Large intestine (tissue), 3 donors: ENCODE measurements around the gene MAPK8IP3. TPM values are rescaled to one million over a fixed set of nuclear protein-coding genes. Genes with fewer than 3 reads are reported as not detected.
"Not testable (repeated sequence)": the region's sequence is repeated elsewhere in the genome, so short reads cannot be mapped to it uniquely, and the experiment has no call there.

Source experiments
- DNase-seq, 2 donors: peaks; one replicate each; pipeline versions ENCODE4 v3.0.0 to v3.0.0-alpha.2; 2013
- H3K27ac ChIP-seq: one replicate; pipeline ENCODE4 v1.5.1; 2013; ENCODE audit warnings: low read length
- H3K27me3 ChIP-seq: 2 replicates; pipeline ENCODE4 v1.6.1; 2013; ENCODE audit warnings: low read length; ENCODE audit not compliant: control insufficient read depth, insufficient read depth
- H3K36me3 ChIP-seq: 2 replicates; pipeline ENCODE4 v1.6.1; 2013; ENCODE audit warnings: low read length; ENCODE audit not compliant: control insufficient read depth, insufficient read depth
- H3K4me1 ChIP-seq: one replicate; pipeline ENCODE4 v1.6.1; 2013; ENCODE audit warnings: low read length; ENCODE audit not compliant: control insufficient read depth, insufficient read depth
- H3K4me3 ChIP-seq: one replicate; pipeline ENCODE4 v1.5.1; 2013; ENCODE audit warnings: low read length
- H3K9me3 ChIP-seq: one replicate; pipeline ENCODE4 v1.6.1; 2013; ENCODE audit warnings: mild to moderate bottlenecking, low read depth, low read length, moderate library complexity; ENCODE audit not compliant: control insufficient read depth
- WGBS: methylation state at CpG from one replicate; pipeline ENCODE4 v1.1.5; 2013; ENCODE audit warnings: low lambda C conversion rate; ENCODE audit not compliant: insufficient coverage; 5-methylcytosine and 5-hydroxymethylcytosine counted together
- polyA plus RNA-seq: library from polyadenylated mRNA; unstranded; fragments of 120-200 nt; gene quantifications from one replicate; pipeline ENCODE4 v1.2.1, GENCODE V29; 2013

MAPK8IP3 gene
- polyA plus RNA-seq, 1 donor: 67.8 TPM

DNA sequence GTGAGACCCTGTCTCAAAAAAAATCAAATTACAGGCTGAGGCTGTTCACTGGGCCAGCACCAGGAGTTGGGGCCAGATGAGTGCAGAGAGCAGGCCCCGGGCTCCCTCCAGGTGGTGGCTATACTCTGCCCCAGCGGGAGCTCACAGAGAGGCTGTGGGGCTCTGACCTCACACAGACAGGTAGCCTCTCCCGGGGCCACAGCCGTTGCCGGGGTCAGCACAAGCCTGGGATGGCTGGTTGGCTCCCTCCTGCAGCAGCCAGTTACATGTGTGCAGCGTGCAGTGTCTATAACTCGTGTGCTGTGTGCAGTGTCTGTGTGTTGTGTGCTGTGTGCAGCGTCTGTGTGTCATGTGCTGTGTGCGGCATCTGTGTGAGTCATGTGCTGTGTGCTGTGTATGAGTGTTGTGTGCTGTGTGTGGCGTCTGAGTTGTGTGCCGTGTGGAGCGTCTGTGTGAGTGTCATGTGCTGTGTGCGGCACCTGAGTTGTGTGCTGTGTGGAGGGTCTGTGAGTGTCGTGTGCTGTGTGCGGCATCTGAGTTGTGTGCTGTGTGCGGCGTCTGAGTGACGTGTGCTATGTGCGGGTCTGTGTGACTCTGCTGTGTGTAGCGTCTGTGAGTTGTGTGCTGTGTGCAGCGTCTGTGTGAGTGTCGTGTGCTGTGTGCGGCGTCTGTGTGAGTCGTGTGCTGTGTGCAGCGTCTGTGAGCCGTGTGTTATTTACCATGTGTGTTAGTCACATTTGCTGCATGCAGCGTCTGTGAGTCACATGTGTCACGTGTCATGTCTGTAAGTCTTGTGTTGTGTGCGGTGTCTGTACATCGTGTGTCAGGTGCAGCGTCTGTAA lies 20.9 kb downstream of the MAPK8IP3 start:
- H3K4me1 ChIP-seq: peaks cover 3% of the 10 kb centered on the region
- no peaks in the 10 kb centered on the region for H3K27me3 ChIP-seq
- H3K9me3 ChIP-seq: no peaks in the 10 kb centered on the region
- H3K4me3 ChIP-seq: no peak overlapping the region
- H3K27ac ChIP-seq: no peak overlapping the region
- no peak for DNase-seq
- no CpG with 5 or more reads among the region's 32 CpGs for WGBS
- H3K36me3 ChIP-seq: peaks cover 46% of the 10 kb centered on the region

DNA sequence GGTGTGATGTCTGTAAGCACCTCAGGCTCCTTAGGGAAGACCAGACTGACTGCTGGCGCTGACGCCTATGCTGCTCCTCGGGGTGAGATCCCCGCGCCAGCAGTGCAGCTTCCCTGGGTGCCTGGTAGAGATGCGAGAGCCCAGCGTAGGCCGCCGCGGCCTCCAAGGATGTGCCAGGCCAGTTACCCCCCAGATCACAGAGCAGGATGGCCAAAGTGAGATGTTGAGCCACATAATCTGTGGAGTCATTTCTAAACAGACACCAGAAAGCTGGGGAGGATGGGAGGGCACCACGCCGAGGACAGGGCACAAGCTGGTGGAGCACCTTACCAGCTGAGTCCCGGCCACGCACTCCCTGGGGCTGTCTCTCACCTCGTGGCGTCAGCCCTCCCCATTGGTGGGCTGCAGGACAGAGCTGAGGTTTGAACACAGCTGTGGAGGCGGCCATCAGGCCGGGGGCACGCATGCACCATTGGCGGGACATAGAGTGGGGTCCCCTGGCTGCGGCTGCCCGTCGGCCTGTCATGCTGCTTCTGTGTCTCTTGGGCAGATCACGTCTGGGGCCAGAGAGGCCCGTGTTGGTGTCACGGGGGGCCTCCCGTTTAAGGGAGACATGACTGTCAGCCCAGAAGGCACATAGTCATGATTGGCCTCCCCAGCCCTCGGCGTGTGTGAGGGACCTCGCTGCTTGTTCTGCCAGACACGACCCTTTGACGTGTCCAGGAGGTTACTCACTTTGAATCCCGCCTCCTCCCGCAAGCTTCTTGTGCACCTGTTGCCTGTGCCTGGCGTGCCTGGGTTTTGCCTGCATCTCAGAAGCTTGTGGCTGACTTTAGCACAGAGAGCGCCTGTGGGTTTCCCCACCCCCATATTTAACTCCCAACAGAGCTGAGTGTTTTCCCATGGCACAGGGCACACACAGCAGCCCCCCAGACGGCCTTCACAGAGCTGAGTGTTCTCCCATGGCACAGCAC lies 21.9 kb downstream of the MAPK8IP3 start:
- H3K4me3 ChIP-seq: no peak overlapping the region
- no peaks in the 10 kb centered on the region for H3K4me1 ChIP-seq
- no peaks in the 10 kb centered on the region for H3K27me3 ChIP-seq
- H3K36me3 ChIP-seq: peaks cover 56% of the 10 kb centered on the region
- no peaks in the 10 kb centered on the region for H3K9me3 ChIP-seq
- no peak overlapping the region for H3K27ac ChIP-seq
- no peak for DNase-seq
- WGBS: no CpG with 5 or more reads among the region's 37 CpGs

GRCh38 chr16:1729026-1729425 lies 23.0 kb downstream of the MAPK8IP3 start:
- Histone ChIP-seq H3K9me3 (no peaks in the 10 kb centered on the region), H3K4me1 (no peaks in the 10 kb centered on the region), H3K27ac (no peak overlapping the region), H3K27me3 (no peaks in the 10 kb centered on the region), H3K36me3 (peaks cover 66% of the 10 kb centered on the region), H3K4me3 (no peak overlapping the region)
- DNase-seq: no peak
- no CpG with 5 or more reads among the region's 18 CpGs for WGBS

- no peaks in the 10 kb centered on the region for H3K4me1 ChIP-seq
- no peak for DNase-seq
- H3K27me3 ChIP-seq: no peaks in the 10 kb centered on the region
- no peak overlapping the region for H3K27ac ChIP-seq
- WGBS: 100% methylated on average over 11 of the region's 35 CpGs
- peaks cover 66% of the 10 kb centered on the region for H3K36me3 ChIP-seq
- H3K9me3 ChIP-seq: no peaks in the 10 kb centered on the region
- no peak overlapping the region for H3K4me3 ChIP-seq
These were observed 23.4 kb downstream of the MAPK8IP3 start for GRCh38 chr16:1729445-1729844.

GRCh38 chr16:1731073-1731472 lies 25.1 kb downstream of the MAPK8IP3 start:
- no peak for DNase-seq
- H3K36me3 ChIP-seq: peaks cover 64% of the 10 kb centered on the region
- H3K4me3 ChIP-seq: no peak overlapping the region
- no peaks in the 10 kb centered on the region for H3K4me1 ChIP-seq
- no peak overlapping the region for H3K27ac ChIP-seq
- H3K27me3 ChIP-seq: no peaks in the 10 kb centered on the region
- no CpG with 5 or more reads among the region's 7 CpGs for WGBS
- peaks cover 4% of the 10 kb centered on the region for H3K9me3 ChIP-seq

- no peak for DNase-seq
- WGBS: no CpG with 5 or more reads among the region's 7 CpGs
- H3K9me3 ChIP-seq: peaks cover 10% of the 10 kb centered on the region
- H3K4me1 ChIP-seq: no peaks in the 10 kb centered on the region
- H3K4me3 ChIP-seq: no peak overlapping the region
- no peak overlapping the region for H3K27ac ChIP-seq
- H3K36me3 ChIP-seq: peaks cover 59% of the 10 kb centered on the region
- H3K27me3 ChIP-seq: no peaks in the 10 kb centered on the region
These were observed 25.6 kb downstream of the MAPK8IP3 start for GRCh38 chr16:1731603-1732002.

GRCh38 chr16:1732071-1732470 lies 26.1 kb downstream of the MAPK8IP3 start:
- Histone ChIP-seq H3K36me3 (peaks cover 54% of the 10 kb centered on the region), H3K4me1 (no peaks in the 10 kb centered on the region), H3K4me3 (no peak overlapping the region), H3K27ac (no peak overlapping the region), H3K27me3 (no peaks in the 10 kb centered on the region), H3K9me3 (peaks cover 12% of the 10 kb centered on the region)
- no CpG with 5 or more reads among the region's 14 CpGs for WGBS
- no peak for DNase-seq

DNA sequence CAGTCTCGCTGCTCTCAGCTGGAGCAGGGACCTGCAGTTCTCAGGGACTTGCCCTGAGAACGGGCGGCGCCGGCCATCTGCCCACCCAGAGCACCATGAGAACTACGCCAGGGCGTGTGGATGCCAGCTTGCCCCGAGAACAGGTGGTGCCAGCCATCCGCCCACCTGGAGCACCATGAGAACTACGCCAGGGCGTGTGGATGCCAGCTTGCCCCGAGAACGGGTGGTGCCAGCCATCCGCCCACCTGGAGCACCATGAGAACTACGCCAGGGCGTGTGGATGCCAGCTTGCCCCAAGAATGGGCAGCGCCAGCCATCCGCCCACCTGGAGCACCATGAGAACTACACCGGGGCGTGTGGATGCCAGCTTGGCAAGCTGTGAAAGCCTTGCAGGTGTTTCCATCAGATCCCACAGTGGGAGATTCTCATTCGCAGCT lies 26.6 kb downstream of the MAPK8IP3 start:
- H3K9me3 ChIP-seq: peaks cover 12% of the 10 kb centered on the region
- H3K4me1 ChIP-seq, H3K27ac ChIP-seq, H3K4me3 ChIP-seq, DNase-seq, H3K27me3 ChIP-seq: not testable (repeated sequence)
- H3K36me3 ChIP-seq: peaks cover 51% of the 10 kb centered on the region
- WGBS: no CpG with 5 or more reads among the region's 21 CpGs

DNA sequence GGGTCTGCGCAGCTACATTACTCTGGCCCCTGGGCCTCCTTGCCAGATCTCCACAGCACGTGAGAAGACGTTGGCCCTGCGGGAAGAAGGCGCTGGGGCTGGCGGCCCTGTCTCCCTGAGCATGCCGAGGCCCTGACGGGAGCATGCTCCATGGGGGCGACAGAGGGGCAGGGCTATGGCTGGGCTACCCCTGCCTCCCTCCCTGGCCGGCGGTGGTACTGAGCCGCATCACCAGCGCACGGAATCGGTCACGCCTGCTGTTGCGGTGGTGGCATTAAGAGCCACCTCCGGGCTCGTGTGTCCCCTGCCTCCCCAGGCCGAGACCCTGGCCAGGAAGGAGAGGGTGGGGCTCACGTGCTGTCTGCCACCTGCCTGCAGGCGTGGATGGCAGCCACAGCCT lies 28.1 kb downstream of the MAPK8IP3 start:
- H3K36me3 ChIP-seq: peaks cover 36% of the 10 kb centered on the region
- no peaks in the 10 kb centered on the region for H3K27me3 ChIP-seq
- no peak overlapping the region for H3K4me3 ChIP-seq
- no peaks in the 10 kb centered on the region for H3K4me1 ChIP-seq
- no peak overlapping the region for H3K27ac ChIP-seq
- peaks cover 12% of the 10 kb centered on the region for H3K9me3 ChIP-seq
- WGBS: no CpG with 5 or more reads among the region's 22 CpGs
- no peak for DNase-seq

DNA sequence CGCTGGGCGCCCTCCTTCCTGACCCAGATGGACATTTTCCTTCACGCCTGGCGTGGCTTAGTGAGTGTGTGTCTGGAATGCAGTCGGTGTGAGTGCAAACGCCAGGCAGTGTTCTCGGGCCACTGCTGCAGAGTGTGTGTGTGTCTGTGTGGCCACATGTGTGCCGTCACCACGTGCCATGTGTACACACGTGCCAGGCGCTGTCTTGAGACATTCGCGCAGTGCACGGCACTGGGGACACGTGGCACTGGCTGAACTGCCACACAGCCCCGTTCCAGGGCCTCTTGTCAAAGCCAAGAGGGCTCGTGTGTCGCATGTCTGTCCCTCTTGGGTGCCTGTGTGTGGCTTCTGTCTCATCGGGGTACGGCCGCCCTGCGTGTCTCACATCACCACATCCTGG lies 28.8 kb downstream of the MAPK8IP3 start:
- H3K4me3 ChIP-seq: no peak overlapping the region
- H3K4me1 ChIP-seq: no peaks in the 10 kb centered on the region
- no peak for DNase-seq
- peaks cover 30% of the 10 kb centered on the region for H3K36me3 ChIP-seq
- no peak overlapping the region for H3K27ac ChIP-seq
- no CpG with 5 or more reads among the region's 22 CpGs for WGBS
- peaks cover 19% of the 10 kb centered on the region for H3K9me3 ChIP-seq
- no peaks in the 10 kb centered on the region for H3K27me3 ChIP-seq
